ENCODE results near the gene TMPRSS3. TPM values are rescaled to one million over a fixed set of nuclear protein-coding genes. Genes with fewer than 3 reads are reported as not detected.
A peak's percentile ranks its signal among the peaks of the same experiment; 100 is the strongest.

Gene TMPRSS3
- total and polyA plus RNA-seq, 9 donors: 0.13 to 0.32 (median 0.17) TPM; not detected in 5

DNA sequence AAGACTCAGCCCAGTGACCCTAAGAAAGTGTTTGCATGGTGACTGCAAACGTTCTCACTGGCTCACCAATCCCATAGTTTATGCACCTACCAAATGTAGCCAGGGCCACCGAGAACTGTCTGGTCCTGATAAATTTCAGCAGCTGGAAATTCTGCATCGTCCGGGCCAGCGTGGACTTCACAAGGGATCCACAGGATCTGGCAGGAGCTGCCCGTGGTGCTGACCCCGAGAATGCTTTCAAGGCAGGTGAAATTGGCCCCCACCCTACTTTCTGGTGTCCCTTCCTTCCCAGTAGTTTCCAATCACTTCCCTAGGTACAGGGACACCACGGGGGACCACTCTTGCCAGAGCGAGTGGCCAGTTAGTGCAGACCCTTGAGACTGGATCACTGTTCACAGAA, 34.0 kb upstream of the TMPRSS3 start:
- no peak for DNase-seq
- H3K27me3 ChIP-seq (ENCODE audit: control insufficient read depth, insufficient read depth, low read length): peaks cover 12% of the 10 kb centered on the region
- peaks cover 7% of the 10 kb centered on the region for H3K9me3 ChIP-seq (replicated peaks; ENCODE audit: control insufficient read depth, low read depth, low read length)
- WGBS (ENCODE audit: insufficient coverage): 23% methylated on average over 8 of the region's 9 CpGs
- peaks cover under 1% of the 10 kb centered on the region for H3K4me1 ChIP-seq (ENCODE audit: control insufficient read depth, insufficient read depth, low read length)
- no peak overlapping the region for H3K4me3 ChIP-seq (ENCODE audit: low read length)
- H3K36me3 ChIP-seq (ENCODE audit: control insufficient read depth, insufficient read depth, low read length): no peaks in the 10 kb centered on the region
- no peak overlapping the region for H3K27ac ChIP-seq (ENCODE audit: low read length)

DNA sequence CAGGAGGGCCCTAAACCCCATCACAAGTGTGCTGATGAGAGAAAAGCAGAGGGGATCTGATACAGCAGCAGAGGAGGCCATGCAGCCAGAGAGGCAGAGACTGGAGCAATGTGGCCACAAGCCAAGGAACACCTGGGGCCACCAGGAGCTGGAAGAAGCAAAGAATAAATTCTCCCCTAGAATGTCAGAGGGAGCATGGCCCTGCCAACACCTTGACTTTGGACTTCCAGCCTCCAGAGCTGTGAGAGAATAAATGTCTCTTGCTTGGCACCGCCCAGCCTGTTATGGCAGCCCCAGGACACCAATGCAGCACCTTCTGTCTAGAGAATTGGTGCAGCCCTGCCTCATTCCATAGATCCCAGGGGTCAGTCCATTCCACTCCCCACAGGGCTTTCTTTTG, 33.2 kb upstream of the TMPRSS3 start:
- 100% methylated on average over 1 of the region's 1 CpG for WGBS (ENCODE audit: insufficient coverage)
- H3K4me3 ChIP-seq (ENCODE audit: low read length): no peak overlapping the region
- no peak for DNase-seq
- no peak overlapping the region for H3K27ac ChIP-seq (ENCODE audit: low read length)
- peaks cover 7% of the 10 kb centered on the region for H3K9me3 ChIP-seq (replicated peaks; ENCODE audit: control insufficient read depth, low read depth, low read length)
- H3K36me3 ChIP-seq (ENCODE audit: control insufficient read depth, insufficient read depth, low read length): no peaks in the 10 kb centered on the region
- peaks cover 3% of the 10 kb centered on the region for H3K4me1 ChIP-seq (ENCODE audit: control insufficient read depth, insufficient read depth, low read length)
- peaks cover 15% of the 10 kb centered on the region for H3K27me3 ChIP-seq (ENCODE audit: control insufficient read depth, insufficient read depth, low read length)

DNA sequence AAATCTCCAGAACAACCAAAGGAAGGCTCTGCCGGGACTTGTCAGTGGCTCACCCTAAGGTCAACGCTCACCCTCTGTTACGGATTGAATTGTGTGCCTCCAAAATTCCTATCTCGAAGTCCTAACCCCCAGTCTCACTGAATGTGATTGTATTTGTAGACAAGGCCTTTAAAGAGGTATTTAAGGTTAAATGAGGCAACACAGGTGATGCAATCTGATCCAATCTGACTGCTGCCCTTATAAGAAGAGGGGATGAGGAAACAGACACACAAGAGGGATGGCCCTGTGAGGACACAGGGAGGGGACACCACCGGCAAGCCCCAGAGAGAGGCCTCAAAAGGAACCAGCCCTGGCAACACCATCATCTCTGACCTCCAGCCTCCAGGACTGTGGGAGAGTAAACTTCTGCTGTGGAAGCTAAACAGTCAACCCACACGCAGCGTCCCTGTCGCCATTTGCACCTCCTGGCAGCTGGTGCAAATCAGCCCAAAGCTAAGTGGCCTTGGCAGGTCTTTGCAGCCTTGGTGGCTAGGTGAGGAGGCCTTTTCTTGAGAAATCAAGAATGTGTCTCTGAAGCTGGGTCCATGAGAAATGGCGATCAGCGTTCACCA, 32.1 kb upstream of the TMPRSS3 start:
- Histone ChIP-seq H3K4me1 (ENCODE audit: control insufficient read depth, insufficient read depth, low read length) (peaks cover 3% of the 10 kb centered on the region), H3K27me3 (ENCODE audit: control insufficient read depth, insufficient read depth, low read length) (peaks cover 21% of the 10 kb centered on the region), H3K4me3 (ENCODE audit: low read length) (no peak overlapping the region), H3K27ac (ENCODE audit: low read length) (no peak overlapping the region), H3K36me3 (ENCODE audit: control insufficient read depth, insufficient read depth, low read length) (no peaks in the 10 kb centered on the region), H3K9me3 (replicated peaks; ENCODE audit: control insufficient read depth, low read depth, low read length) (peaks cover 6% of the 10 kb centered on the region)
- 76% methylated on average over 5 of the region's 10 CpGs for WGBS (ENCODE audit: insufficient coverage)
- DNase-seq: no peak

DNA sequence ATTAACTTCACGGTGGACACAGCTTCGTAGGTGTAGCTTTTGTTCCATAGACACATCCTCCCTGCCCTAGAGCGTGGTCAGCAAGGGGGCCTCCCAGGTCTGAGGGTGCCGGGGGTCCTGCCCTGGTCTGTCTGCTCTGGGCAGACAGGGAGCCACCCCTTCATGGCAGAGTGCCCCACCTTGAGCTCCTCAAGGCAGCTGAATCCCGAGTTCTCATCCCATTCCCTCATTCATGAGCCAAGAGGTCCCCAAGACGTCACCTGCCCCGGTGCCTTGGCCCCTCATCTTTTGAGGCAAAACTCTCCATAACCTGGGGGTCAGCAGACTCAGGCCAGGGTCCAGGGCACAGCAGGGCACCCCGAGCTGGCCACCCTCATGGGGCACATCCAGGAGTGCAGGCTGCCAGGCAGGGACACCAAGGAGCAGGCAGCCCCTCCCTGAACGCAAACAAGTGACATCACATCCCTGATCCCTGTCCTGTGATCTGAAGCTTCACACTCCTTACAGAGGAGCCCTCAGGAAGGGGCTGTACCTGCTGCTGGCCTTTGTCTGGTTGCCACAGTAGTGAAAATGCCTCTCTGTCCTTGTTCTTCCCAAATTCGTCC, 31.1 kb upstream of the TMPRSS3 start:
- 83% methylated on average over 10 of the region's 10 CpGs for WGBS (ENCODE audit: insufficient coverage)
- H3K27me3 ChIP-seq (ENCODE audit: control insufficient read depth, insufficient read depth, low read length): peaks cover 22% of the 10 kb centered on the region

DNA sequence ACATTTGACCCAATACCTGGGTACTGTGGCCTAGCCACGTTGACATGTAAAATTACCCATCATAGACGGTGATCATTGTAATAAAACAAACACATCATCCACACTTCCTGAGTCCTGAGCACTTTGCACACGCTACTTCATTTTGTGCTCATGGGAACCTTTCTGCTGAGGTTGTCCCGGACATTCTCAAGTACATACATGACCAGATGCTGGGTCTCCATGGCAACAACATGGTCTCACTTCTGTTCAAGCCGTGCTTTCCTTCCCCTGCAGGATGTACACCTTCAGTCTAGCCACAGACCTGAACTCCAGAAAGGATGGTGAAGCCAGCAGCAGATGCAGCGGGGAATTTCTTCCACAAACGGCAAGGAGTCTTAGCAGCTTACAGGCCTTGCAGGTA, 30.6 kb upstream of the TMPRSS3 start:
- Histone ChIP-seq H3K4me1 (ENCODE audit: control insufficient read depth, insufficient read depth, low read length) (peaks cover 3% of the 10 kb centered on the region), H3K27me3 (ENCODE audit: control insufficient read depth, insufficient read depth, low read length) (peaks cover 22% of the 10 kb centered on the region), H3K27ac (ENCODE audit: low read length) (no peak overlapping the region), H3K9me3 (replicated peaks; ENCODE audit: control insufficient read depth, low read depth, low read length) (peaks cover under 1% of the 10 kb centered on the region), H3K36me3 (ENCODE audit: control insufficient read depth, insufficient read depth, low read length) (no peaks in the 10 kb centered on the region), H3K4me3 (ENCODE audit: low read length) (no peak overlapping the region)
- 52% methylated on average over 7 of the region's 7 CpGs for WGBS (ENCODE audit: insufficient coverage)
- DNase-seq: no peak

More for the DNA sequence above, 31.1 kb upstream of the TMPRSS3 start:
- Histone ChIP-seq H3K4me1 (ENCODE audit: control insufficient read depth, insufficient read depth, low read length) (peaks cover 3% of the 10 kb centered on the region), H3K4me3 (ENCODE audit: low read length) (no peak overlapping the region), H3K36me3 (ENCODE audit: control insufficient read depth, insufficient read depth, low read length) (no peaks in the 10 kb centered on the region), H3K27ac (ENCODE audit: low read length) (no peak overlapping the region), H3K9me3 (replicated peaks; ENCODE audit: control insufficient read depth, low read depth, low read length) (no peaks in the 10 kb centered on the region)
- no peak for DNase-seq

DNA sequence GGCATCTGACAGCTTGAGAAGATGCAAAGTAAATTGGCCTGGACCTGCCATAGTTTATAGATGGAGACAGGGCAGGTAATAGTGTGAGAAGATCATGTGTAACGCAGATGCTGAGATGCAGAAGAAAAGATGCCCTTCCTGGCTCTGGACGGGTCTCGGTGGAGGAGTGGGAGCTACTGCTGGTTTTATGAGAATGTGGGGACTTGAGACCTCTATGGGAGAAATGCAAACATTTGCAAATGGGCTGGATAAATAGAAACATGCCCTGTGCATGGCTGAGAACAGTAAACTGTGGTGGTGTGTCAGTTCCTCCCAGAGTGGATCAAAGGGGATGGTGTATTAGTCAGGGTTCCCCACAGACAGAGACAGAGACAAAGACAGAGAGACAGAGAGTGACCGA, 29.7 kb upstream of the TMPRSS3 start:
- Histone ChIP-seq H3K4me3 (ENCODE audit: low read length) (no peak overlapping the region), H3K27me3 (ENCODE audit: control insufficient read depth, insufficient read depth, low read length) (peaks cover 27% of the 10 kb centered on the region), H3K36me3 (ENCODE audit: control insufficient read depth, insufficient read depth, low read length) (no peaks in the 10 kb centered on the region), H3K27ac (ENCODE audit: low read length) (no peak overlapping the region), H3K4me1 (ENCODE audit: control insufficient read depth, insufficient read depth, low read length) (peaks cover 3% of the 10 kb centered on the region), H3K9me3 (replicated peaks; ENCODE audit: control insufficient read depth, low read depth, low read length) (peaks cover 4% of the 10 kb centered on the region)
- no peak for DNase-seq
- 76% methylated on average over 4 of the region's 4 CpGs for WGBS (ENCODE audit: insufficient coverage)

DNA sequence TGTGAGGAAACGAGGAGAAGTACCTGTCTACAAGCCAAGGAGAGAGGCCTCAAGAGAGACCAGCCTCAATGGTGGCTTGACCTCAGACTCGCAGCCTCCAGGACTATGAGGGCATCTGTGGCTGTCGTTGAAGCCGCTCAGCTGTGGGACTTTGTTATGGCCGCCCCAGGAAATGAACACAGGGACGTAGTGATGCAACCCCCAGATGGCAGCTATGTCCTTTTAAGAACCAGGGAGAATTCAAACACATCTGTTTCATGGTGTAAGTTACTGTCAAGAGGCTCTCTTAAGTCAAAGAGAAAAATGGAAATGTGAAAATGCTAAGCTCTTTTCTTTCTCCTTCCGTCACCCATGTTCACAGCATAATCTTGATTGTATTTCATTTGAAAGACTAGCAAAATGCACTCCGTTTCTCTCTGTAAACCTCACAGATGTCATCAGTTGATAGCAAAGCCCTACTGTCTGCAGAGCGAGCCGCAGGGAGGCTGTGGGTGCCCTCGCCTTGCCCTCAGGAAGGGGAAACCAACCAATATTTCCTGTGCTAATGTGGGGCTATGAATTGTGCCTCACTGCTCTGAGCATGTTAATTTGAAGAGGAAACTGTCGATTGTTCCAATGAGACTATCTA, 29.2 kb upstream of the TMPRSS3 start:
- Histone ChIP-seq H3K36me3 (ENCODE audit: control insufficient read depth, insufficient read depth, low read length) (no peaks in the 10 kb centered on the region), H3K4me3 (ENCODE audit: low read length) (no peak overlapping the region), H3K27me3 (ENCODE audit: control insufficient read depth, insufficient read depth, low read length) (peaks cover 25% of the 10 kb centered on the region), H3K27ac (ENCODE audit: low read length) (peak overlapping the region; percentile 11), H3K4me1 (ENCODE audit: control insufficient read depth, insufficient read depth, low read length) (peaks cover 3% of the 10 kb centered on the region), H3K9me3 (replicated peaks; ENCODE audit: control insufficient read depth, low read depth, low read length) (peaks cover 4% of the 10 kb centered on the region)
- no peak for DNase-seq
- 30% methylated on average over 6 of the region's 12 CpGs for WGBS (ENCODE audit: insufficient coverage)

DNA sequence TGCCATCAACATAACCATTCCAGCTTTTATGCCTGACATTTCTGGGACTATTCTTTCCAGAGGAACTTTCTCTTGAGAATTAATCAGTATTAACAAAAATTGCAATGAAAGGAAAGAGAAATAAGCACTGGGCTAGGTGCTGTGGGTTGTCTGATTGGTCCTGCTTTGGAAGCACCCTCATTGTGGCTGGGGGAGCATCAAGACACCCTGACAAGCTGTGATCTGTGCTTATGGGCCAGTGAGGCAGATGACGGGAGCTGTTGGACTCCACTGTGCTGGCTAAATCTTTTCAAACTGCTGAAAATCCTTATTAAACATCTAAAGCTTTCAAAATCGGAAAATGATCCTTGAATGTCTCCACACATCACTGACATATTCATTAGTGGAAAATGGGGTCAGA, 27.8 kb upstream of the TMPRSS3 start:
- peaks cover 4% of the 10 kb centered on the region for H3K9me3 ChIP-seq (replicated peaks; ENCODE audit: control insufficient read depth, low read depth, low read length)
- peaks cover 22% of the 10 kb centered on the region for H3K27me3 ChIP-seq (ENCODE audit: control insufficient read depth, insufficient read depth, low read length)
- DNase-seq: no peak
- H3K27ac ChIP-seq (ENCODE audit: low read length): no peak overlapping the region
- no CpG with 5 or more reads among the region's 2 CpGs for WGBS (ENCODE audit: insufficient coverage)
- H3K4me3 ChIP-seq (ENCODE audit: low read length): no peak overlapping the region
- H3K36me3 ChIP-seq (ENCODE audit: control insufficient read depth, insufficient read depth, low read length): no peaks in the 10 kb centered on the region
- H3K4me1 ChIP-seq (ENCODE audit: control insufficient read depth, insufficient read depth, low read length): peaks cover 3% of the 10 kb centered on the region

DNA sequence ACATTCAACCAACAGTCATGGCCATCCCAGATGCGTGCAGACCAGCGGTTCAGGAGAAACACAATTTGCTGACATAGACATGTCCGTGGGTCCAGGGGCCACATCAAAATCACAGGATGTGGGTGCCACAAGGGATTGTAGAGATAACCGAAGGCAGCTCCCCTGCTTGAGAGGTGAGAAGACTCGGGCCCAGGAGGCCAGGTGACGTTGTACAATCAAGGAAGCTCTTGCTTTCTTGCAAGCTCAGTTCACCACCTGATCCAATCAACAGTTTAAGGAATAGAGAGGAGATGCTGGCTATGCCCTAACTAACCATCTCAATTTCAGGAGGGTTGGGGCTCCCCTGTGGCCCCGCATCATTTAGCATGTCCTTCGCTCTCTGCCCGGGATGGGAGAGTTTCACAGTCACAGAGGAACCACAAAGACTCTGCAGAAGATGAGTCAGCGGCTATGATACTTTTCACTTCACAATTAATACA, 27.4 kb upstream of the TMPRSS3 start:
- Histone ChIP-seq H3K27me3 (ENCODE audit: control insufficient read depth, insufficient read depth, low read length) (peaks cover 22% of the 10 kb centered on the region), H3K9me3 (replicated peaks; ENCODE audit: control insufficient read depth, low read depth, low read length) (peaks cover 4% of the 10 kb centered on the region), H3K4me1 (ENCODE audit: control insufficient read depth, insufficient read depth, low read length) (peaks cover 3% of the 10 kb centered on the region), H3K27ac (ENCODE audit: low read length) (no peak overlapping the region), H3K36me3 (ENCODE audit: control insufficient read depth, insufficient read depth, low read length) (no peaks in the 10 kb centered on the region), H3K4me3 (ENCODE audit: low read length) (no peak overlapping the region)
- WGBS (ENCODE audit: insufficient coverage): 81% methylated on average over 5 of the region's 10 CpGs
- DNase-seq: no peak

DNA sequence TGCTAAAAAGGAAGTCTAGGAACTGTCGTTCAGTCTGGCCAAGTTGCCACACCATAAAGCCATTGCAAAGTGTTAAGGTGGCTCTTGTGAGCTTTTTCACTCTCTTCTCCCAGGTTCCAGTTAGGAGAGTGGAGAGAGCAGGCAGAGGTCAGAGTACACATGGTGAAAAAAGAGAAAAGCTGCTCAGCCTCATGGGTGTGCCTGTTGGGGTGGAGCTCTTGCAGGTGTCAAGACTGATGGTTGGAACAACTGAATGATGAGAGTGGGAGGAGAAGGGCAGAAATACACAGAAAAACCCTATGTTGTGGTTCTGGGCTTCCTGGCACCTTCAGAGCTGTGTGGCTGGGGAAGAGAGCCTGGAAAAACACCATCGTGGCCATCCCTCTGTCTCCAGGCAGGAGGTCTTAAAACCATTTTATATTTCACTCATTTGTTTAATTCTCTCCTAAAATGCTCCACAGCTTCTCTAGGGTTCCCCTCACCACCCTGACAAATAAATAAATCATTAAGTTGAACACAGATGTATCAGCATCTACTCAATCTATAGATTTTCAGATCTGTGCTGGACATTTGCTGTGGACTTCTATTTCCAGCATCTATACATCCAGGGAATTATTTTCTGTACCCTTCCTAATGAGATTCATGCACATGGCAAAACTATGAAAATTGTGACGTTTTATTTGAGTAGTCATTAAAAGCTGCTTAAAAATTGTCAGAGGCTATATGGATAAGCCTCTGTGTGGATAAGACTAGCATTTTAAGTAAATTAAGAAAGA, 25.4 kb upstream of the TMPRSS3 start:
- Histone ChIP-seq H3K27me3 (ENCODE audit: control insufficient read depth, insufficient read depth, low read length) (peaks cover 17% of the 10 kb centered on the region), H3K9me3 (replicated peaks; ENCODE audit: control insufficient read depth, low read depth, low read length) (peaks cover 4% of the 10 kb centered on the region), H3K36me3 (ENCODE audit: control insufficient read depth, insufficient read depth, low read length) (no peaks in the 10 kb centered on the region), H3K27ac (ENCODE audit: low read length) (no peak overlapping the region), H3K4me3 (ENCODE audit: low read length) (no peak overlapping the region), H3K4me1 (ENCODE audit: control insufficient read depth, insufficient read depth, low read length) (peaks cover 3% of the 10 kb centered on the region)
- no peak for DNase-seq
- WGBS (ENCODE audit: insufficient coverage): 80% methylated on average over 1 of the region's 3 CpGs

Measured in muscle of leg (tissue), 11 donors.